ENCODE results near the gene LRRC38. TPM values are rescaled to one million over a fixed set of nuclear protein-coding genes. Genes with fewer than 3 reads are reported as not detected.

The LRRC38 gene
- total and polyA plus RNA-seq, 10 of the 15 experiments (the other 5 are each of a cell fraction or from before 2014, with no cell fraction given) = not detected

- H3K27ac ChIP-seq (ENCODE audit: control insufficient read depth, insufficient read depth) = no peak overlapping the region
- ChIA-PET POLR2A (no interaction called here), CTCF (no interaction called here), SMC1A (ENCODE audit: uncharacterized antibody, unreplicated experiment) (no interaction called here), RAD21 (ENCODE audit: unreplicated experiment) (no interaction called here)
- no peaks in the 10 kb centered on the region for H3K79me2 ChIP-seq (ENCODE audit: control insufficient read depth, insufficient read depth, low read length)
- no peaks in the 10 kb centered on the region for H3K27me3 ChIP-seq (replicated peaks in 1 of 2; ENCODE audit: control insufficient read depth in 2 of 2, insufficient read depth in 2 of 2, low read length in 1 of 2)
- FAIRE-seq (no peak), ATAC-seq (no peak), DNase-seq (ENCODE audit: low read depth, low spot score) (no peak)
- no peaks in the 10 kb centered on the region for H3K36me3 ChIP-seq (ENCODE audit: control insufficient read depth in 2 of 2, insufficient read depth in 2 of 2, low read length in 1 of 2)
- WGBS (ENCODE audit: insufficient coverage, insufficient replicate concordance, low lambda C conversion rate, missing lambda C conversion rate) = 85% methylated on average over 28 of the region's 28 CpGs
- H4K20me1 ChIP-seq (ENCODE audit: control insufficient read depth, insufficient read depth) = no peaks in the 10 kb centered on the region
- intact Hi-C loops (cut with micrococcal nuclease; ENCODE audit: unreplicated experiment) = no loop called here
- H3K9me3 ChIP-seq (replicated peaks; ENCODE audit: control insufficient read depth, insufficient read depth, low read length) = no peaks in the 10 kb centered on the region
- TF ChIP-seq CHD4 (IDR thresholded peaks at IDR 0.05) (no peak), POLR2AphosphoS5 (IDR thresholded peaks at IDR 0.05; ENCODE audit: low read length) (no peak), DPF2 (IDR thresholded peaks at IDR 0.05) (no peak), RCOR1 (conservative IDR thresholded peaks at IDR 0.05; ENCODE audit: low read depth, low read length) (no peak), HCFC1 (IDR thresholded peaks at IDR 0.05; ENCODE audit: low read length) (no peak), ZNF622 (IDR thresholded peaks at IDR 0.05) (no peak), RAD51 (IDR thresholded peaks at IDR 0.05) (no peak), NRF1 (conservative IDR thresholded peaks at IDR 0.05; ENCODE audit: low read depth, low read length) (no peak)
- TF ChIP-seq, protein P1, sequence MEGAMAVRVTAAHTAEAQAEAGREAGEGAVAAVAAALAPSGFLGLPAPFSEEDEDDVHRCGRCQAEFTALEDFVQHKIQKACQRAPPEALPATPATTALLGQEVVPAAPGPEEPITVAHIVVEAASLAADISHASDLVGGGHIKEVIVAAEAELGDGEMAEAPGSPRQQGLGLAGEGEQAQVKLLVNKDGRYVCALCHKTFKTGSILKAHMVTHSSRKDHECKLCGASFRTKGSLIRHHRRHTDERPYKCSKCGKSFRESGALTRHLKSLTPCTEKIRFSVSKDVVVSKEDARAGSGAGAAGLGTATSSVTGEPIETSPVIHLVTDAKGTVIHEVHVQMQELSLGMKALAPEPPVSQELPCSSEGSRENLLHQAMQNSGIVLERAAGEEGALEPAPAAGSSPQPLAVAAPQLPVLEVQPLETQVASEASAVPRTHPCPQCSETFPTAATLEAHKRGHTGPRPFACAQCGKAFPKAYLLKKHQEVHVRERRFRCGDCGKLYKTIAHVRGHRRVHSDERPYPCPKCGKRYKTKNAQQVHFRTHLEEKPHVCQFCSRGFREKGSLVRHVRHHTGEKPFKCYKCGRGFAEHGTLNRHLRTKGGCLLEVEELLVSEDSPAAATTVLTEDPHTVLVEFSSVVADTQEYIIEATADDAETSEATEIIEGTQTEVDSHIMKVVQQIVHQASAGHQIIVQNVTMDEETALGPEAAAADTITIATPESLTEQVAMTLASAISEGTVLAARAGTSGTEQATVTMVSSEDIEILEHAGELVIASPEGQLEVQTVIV (IDR thresholded peaks at IDR 0.05; ENCODE audit: borderline replicate concordance, partially characterized antibody) = no peak
- TF ChIP-seq, protein P2, sequence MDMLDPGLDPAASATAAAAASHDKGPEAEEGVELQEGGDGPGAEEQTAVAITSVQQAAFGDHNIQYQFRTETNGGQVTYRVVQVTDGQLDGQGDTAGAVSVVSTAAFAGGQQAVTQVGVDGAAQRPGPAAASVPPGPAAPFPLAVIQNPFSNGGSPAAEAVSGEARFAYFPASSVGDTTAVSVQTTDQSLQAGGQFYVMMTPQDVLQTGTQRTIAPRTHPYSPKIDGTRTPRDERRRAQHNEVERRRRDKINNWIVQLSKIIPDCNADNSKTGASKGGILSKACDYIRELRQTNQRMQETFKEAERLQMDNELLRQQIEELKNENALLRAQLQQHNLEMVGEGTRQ (IDR thresholded peaks at IDR 0.05; ENCODE audit: borderline replicate concordance, low read depth, low read length) = no peak
- H3K4me2 ChIP-seq (ENCODE audit: control insufficient read depth, insufficient read depth) = no peak overlapping the region
- no TSS peak for BruUV-seq (replicated peaks)
- in situ Hi-C loops (cut with MboI) = no loop called here
- H2AFZ ChIP-seq (ENCODE audit: control insufficient read depth, low read depth, low read length) = no peak overlapping the region
- H3K4me1 ChIP-seq (ENCODE audit: control insufficient read depth, insufficient read depth, low read length) = no peaks in the 10 kb centered on the region
- no peak overlapping the region for H3K4me3 ChIP-seq
- no peak overlapping the region for H3K9ac ChIP-seq (ENCODE audit: control insufficient read depth, insufficient read depth, low read length)
These were observed 41.0 kb upstream of the LRRC38 start for GRCh38 chr1:13554798-13555197.

Measured in GM12878 (cell line).